HG02885 (cell line): Measurements from ENCODE around the gene TEKT1.
"Not testable (repeated sequence)": the region's sequence is repeated elsewhere in the genome, so short reads cannot be mapped to it uniquely, and the experiment has no call there.

Experiments used
- ATAC-seq: cut with Tn5 transposase; IDR thresholded peaks from one replicate; pipeline ENCODE4 v1.9.1; 2021; ENCODE audit warnings: mild to moderate bottlenecking; ENCODE audit not compliant: unreplicated experiment, poor library complexity

The TEKT1 gene

DNA sequence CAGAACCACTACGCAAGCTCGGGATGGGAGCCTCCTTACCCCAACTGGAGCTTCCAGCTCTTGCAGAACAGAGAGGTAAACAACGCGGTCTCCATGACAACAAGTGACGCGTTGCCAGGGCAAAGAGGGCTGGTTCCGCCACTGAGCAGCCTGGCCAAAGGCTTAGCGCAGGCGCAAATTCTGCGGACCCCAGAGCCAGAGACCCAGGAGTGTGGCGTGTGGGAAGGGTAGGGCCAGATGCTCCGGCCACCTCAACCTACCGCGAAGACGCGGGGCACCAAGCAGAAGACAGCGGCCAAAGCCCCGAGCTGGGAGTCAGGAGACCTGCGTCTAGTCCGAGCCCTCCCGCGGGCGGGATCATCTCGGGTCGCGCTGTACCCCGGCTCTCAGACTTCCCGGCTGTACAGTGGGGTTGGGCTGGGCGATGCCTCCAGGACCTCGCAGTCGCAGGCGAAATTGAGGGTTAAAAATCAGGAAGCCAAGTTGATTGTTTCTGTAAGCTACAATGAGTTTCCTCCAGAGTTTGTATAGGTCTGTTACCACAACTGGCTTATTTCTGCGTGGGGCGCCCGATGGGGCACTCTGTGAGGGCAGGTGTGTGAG, at the start of gene TEKT1:
Gene TEKT1, minus strand, starts transcription at position 69 of the 603 bp plus-strand sequence. CDS start 1,353 bp downstream, outside the sequence.
- no peak for ATAC-seq

- not testable (repeated sequence) for ATAC-seq
Measured at GRCh38 chr17:6879221-6879975, 47.9 kb upstream of the TEKT1 start.

- not testable (repeated sequence) for ATAC-seq
Measured at GRCh38 chr17:6875276-6875675, 43.7 kb upstream of the TEKT1 start.

DNA sequence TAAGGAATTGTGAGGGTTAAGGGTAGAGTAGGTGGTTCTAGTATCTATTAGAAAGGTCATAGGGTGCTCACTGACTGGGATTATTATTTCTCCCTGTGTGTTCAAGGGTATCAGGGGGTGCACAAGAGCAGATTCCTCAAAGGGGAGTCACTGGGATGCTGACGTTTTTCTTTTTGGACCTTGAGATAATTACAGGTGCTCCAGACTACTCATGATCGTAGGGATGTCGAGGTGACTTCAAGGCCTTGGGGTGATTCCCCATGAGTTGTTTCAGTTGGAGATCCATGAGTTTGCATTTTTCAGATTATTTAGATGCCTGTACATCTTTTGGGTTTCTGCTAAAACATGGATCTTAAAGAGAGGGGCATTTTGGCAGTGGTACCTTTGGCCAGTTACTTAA, 41.4 kb upstream of the TEKT1 start:
- ATAC-seq, result no peak

- no peak for ATAC-seq
Measured at GRCh38 chr17:6870841-6871240, 39.3 kb upstream of the TEKT1 start.

DNA sequence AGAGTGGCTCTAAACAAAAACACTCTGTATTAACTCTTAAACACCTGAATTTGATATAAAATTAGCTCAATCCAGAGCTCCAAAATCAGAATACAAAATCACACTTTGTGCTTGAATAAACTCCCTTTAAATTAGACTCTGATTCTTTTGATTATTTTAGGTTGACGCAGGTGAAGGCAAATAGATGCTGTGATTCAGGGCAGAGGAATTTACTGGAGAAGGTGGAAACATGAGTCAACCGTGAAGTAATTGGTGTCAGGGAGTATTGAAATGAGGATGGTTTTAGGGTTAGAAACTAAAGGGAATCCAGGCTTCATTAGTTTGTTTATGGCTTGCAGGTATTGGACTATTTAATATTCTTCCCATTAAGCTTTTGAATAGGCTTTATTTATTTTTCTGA, 37.1 kb upstream of the TEKT1 start:
- no peak for ATAC-seq

DNA sequence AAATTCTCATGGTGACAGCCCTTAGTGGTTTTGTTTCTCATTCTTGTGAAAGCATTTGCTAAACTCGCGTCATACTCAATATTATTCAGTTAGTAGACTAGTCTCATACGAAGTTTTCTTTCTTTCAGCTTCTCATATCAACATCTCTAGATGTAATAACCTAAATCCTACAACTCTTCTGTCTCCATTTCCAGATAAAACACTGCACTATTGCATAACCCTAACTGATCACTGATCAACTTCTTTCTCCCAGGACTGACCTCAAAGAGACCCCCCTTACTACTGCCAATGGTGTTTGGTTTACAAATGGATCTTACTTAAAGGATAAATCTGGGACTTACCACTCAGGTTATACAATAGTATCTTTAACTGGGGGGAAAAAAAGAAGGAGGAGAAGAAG, 36.3 kb upstream of the TEKT1 start:
- no peak for ATAC-seq

GRCh38 chr17:6862825-6863224, 31.3 kb upstream of the TEKT1 start:
- ATAC-seq, result no peak

GRCh38 chr17:6862122-6862521, 30.6 kb upstream of the TEKT1 start:
- no peak for ATAC-seq

DNA sequence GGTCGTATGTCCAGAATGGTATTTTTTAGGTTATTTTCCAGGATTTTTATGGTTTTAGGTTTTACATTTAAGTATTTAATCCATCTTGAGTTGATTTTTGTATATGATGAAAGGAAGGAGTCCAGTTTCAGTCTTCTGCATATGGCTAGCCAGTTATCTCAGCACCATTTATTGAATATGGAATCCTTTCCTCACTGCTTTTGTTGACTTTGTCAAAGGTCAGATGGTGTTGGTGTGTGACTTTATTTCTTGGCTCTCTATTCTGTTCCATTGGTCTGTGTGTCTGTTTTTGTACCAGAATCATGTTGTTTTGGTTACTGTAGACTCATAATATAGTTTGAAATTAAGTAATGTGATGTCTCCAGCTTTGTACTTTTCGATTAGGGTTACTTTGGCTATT, 26.4 kb upstream of the TEKT1 start:
- ATAC-seq, result no peak

GRCh38 chr17:6857336-6857735, 25.8 kb upstream of the TEKT1 start:
- no peak for ATAC-seq

- no peak for ATAC-seq
Measured at GRCh38 chr17:6856051-6856450, 24.5 kb upstream of the TEKT1 start.

DNA sequence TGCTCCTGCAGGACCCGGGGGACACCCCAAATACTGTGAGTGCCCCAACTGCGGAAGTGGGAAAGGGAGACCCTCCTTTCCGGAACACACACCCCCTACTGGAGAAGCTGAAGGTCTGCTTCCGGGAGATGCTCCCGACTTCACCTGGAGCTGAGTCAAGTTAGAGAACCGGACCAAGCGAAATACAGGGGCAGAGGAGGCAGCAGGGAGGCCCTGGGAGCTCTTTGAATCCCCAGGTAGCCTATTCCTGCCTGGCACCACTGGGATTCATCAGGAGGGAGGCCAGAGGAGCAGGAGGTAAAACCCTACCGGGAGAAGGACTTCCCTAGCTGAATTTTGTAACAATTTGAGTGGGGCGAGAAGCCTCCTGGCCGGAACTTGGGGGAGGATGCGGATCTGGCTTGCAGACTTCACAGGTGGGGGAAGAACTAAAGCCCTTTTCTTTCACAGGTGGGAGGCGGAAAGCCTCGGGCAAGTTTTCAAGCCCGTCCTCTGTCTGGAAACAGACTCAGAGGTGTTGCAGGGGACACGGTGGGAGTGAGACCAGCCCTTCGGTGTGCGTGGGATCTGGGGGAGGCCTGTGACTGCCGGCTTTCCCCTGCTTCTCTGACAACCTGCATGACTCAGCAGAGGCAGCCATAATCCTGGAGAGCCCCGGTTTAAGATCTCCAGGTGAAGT, 22.4 kb upstream of the TEKT1 start:
- no peak for ATAC-seq

DNA sequence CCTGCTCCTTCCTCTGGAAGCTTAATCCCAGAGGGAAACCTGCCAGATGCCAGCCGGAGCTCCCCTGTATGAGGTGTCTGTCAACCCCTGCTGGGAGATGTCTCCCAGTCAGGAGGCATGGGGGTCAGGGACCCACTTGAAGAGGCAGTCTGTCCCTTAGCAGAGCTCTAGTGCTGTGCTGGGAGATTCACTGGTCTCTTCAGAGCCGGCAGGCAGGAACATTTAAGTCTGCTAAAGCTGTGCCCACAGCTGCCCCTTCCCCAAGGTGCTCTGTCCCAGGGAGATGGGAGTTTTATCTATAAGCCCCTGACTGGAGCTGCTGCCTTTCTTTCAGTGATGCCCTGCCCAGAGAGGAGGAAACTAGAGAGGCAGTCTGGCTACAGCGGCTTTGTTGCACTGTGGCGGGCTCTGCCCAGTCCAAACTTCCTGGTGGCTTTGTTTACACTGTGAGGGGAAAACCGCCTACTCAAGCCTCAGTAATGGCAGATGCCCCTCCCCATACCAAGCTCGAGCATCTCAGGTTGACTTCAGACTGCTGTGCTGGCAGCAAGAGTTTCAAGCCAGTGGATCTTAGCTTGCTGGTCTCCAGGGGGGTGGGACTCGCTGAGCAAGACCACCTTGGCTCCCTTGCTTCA, 17.1 kb upstream of the TEKT1 start:
- ATAC-seq, result not testable (repeated sequence)

DNA sequence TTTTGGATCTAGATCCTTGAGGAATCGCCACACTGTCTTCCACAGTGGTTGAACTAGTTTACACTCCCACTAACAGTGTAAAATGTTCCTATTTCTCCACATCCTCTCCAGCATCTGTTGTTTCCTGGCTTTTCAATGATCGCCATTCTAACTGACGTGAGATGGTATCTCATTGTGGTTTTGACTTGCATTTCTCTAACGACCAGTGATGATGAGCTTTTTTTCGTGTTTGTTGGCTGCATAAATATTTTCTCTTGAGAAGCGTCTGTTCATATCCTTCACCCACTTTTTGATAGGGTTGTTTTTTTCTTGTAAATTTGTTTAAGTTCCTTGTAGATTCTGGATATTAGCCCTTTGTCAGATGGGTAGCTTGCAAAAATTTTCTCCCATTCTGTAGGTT, 14.6 kb upstream of the TEKT1 start:
- not testable (repeated sequence) for ATAC-seq

DNA sequence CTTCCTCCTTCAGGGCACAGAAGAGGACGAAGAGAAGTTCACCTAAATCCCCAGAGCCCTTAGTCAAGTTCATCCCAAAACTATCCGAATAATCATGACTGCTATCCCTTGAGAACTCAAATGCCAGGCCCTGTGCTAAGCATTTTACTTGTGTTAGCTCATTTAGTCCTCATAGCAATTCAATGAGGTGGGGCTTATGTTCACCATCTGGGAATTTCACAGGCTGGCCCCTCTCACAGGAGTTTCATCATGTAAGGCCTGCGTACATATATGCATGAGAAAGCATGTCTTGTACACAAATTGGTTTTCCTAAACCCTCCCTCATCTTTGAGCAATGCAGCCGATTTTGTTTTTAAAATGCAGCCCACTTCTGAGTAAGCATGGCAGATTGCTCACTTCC, 12.9 kb upstream of the TEKT1 start:
- ATAC-seq, result not testable (repeated sequence)

- no peak for ATAC-seq
Measured at GRCh38 chr17:6843241-6843880, 11.8 kb upstream of the TEKT1 start.

GRCh38 chr17:6841769-6842168, 10.2 kb upstream of the TEKT1 start:
- not testable (repeated sequence) for ATAC-seq

DNA sequence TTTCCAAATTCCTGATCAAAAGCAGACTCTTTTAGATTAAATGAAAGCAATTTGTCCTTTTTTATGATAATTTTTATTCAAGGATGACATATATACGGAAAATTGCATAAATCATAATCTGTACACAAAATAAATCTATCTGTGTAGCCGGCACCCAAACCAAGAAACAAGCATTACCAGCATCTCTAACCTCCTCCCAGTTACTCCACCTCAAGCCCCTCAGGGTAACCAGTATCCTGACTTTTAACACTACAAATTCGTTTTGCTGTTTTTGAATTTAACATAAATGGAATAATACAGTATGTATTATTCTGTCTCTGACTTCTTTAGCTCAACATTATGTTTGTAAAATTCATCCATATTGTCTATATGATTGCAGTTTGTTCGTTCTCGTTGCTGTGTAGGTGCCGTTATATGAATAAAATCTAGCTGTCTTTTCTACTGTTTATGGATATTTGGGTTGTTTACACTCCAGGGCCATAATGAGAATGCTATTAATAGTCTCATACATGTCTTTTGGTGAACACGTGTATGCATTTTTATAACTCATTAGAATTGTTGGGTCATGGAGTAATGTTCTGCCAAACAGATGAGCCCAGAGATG, 1.0 kb downstream of the TEKT1 start:
- no peak for ATAC-seq

DNA sequence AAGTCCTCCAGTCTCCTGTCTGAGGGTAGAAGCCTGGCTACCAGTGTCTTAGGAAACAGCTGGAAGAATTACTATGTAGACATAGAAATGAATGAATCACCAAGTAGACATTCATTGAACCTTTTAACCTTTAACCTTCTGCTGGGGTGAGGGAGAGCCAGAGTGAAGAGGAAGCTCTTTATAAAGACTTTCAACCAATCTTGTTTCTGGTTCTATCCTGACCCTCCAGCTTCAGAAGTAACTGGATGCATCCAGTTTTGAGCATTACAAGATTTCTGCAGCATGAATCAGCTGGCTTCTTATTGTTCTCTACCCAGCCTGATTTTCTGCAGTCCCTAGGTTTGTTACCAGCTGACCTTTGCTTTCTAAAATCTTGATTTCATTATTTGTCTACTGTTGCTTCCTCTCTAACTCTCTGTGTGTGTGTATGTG, 8.5 kb downstream of the TEKT1 start:
- ATAC-seq, result no peak
